ENCODE measurements around the gene SH3TC2.

SH3TC2 gene

GRCh38 chr5:149073213-149073612, 10.4 kb upstream of the SH3TC2 start:
- TF ChIP-seq JUND (IDR thresholded peaks at IDR 0.05; ENCODE audit: low read depth), result no peak
- in situ Hi-C loops (cut with HindIII; ENCODE audit: low pct_unique_long_range_greater_than_20kb, low sequenced_read_pairs), result no loop called here
- no peak for DNase-seq (ENCODE audit: low read depth in 1 of 2, low spot score in 1 of 2)

- no peak for DNase-seq (ENCODE audit: low read depth in 1 of 2, low spot score in 1 of 2)
- TF ChIP-seq JUND (IDR thresholded peaks at IDR 0.05; ENCODE audit: low read depth), result no peak
- in situ Hi-C loops (cut with HindIII; ENCODE audit: low pct_unique_long_range_greater_than_20kb, low sequenced_read_pairs), result no loop called here
Observed at GRCh38 chr5:149072791-149073190, 9.9 kb upstream of the SH3TC2 start.

GRCh38 chr5:149072376-149072775, 9.5 kb upstream of the SH3TC2 start:
- in situ Hi-C loops (cut with HindIII; ENCODE audit: low pct_unique_long_range_greater_than_20kb, low sequenced_read_pairs), result no loop called here
- TF ChIP-seq JUND (IDR thresholded peaks at IDR 0.05; ENCODE audit: low read depth), result no peak
- no peak for DNase-seq (ENCODE audit: low read depth in 1 of 2, low spot score in 1 of 2)

GRCh38 chr5:149071756-149072155, 8.9 kb upstream of the SH3TC2 start:
- no peak for TF ChIP-seq JUND (IDR thresholded peaks at IDR 0.05; ENCODE audit: low read depth)

GRCh38 chr5:149071216-149071615, 8.4 kb upstream of the SH3TC2 start:
- in situ Hi-C loops (cut with HindIII; ENCODE audit: low pct_unique_long_range_greater_than_20kb, low sequenced_read_pairs), result no loop called here
- no peak for TF ChIP-seq JUND (IDR thresholded peaks at IDR 0.05; ENCODE audit: low read depth)
- no peak for DNase-seq (ENCODE audit: low read depth in 1 of 2, low spot score in 1 of 2)

More at GRCh38 chr5:149071756-149072155, 8.9 kb upstream of the SH3TC2 start:
- DNase-seq (ENCODE audit: low read depth in 1 of 2, low spot score in 1 of 2), result no peak
- in situ Hi-C loops (cut with HindIII; ENCODE audit: low pct_unique_long_range_greater_than_20kb, low sequenced_read_pairs), result no loop called here

- no peak for TF ChIP-seq JUND (IDR thresholded peaks at IDR 0.05; ENCODE audit: low read depth)
- in situ Hi-C loops (cut with HindIII; ENCODE audit: low pct_unique_long_range_greater_than_20kb, low sequenced_read_pairs), result no loop called here
Observed at GRCh38 chr5:149069711-149070110, 6.8 kb upstream of the SH3TC2 start.

GRCh38 chr5:149063896-149064478, 1.1 kb upstream of the SH3TC2 start:
- TF ChIP-seq JUND (IDR thresholded peaks at IDR 0.05; ENCODE audit: low read depth), result no peak
- DNase-seq (ENCODE audit: low read depth in 1 of 2, low spot score in 1 of 2), result peak in 1 of 2 experiments; percentile 18
- in situ Hi-C loops (cut with HindIII; ENCODE audit: low pct_unique_long_range_greater_than_20kb, low sequenced_read_pairs), result no loop called here

More at GRCh38 chr5:149069711-149070110, 6.8 kb upstream of the SH3TC2 start:
- no peak for DNase-seq (ENCODE audit: low read depth in 1 of 2, low spot score in 1 of 2)

GRCh38 chr5:149062371-149063016, 368 bp downstream of the SH3TC2 start:
- no peak for DNase-seq (ENCODE audit: low read depth in 1 of 2, low spot score in 1 of 2)
- in situ Hi-C loops (cut with HindIII; ENCODE audit: low pct_unique_long_range_greater_than_20kb, low sequenced_read_pairs), result no loop called here
- TF ChIP-seq JUND (IDR thresholded peaks at IDR 0.05; ENCODE audit: low read depth), result no peak

GRCh38 chr5:149061341-149061740, 1.5 kb downstream of the SH3TC2 start:
- DNase-seq (ENCODE audit: low read depth in 1 of 2, low spot score in 1 of 2), result no peak
- in situ Hi-C loops (cut with HindIII; ENCODE audit: low pct_unique_long_range_greater_than_20kb, low sequenced_read_pairs), result no loop called here
- TF ChIP-seq JUND (IDR thresholded peaks at IDR 0.05; ENCODE audit: low read depth), result no peak

- DNase-seq (ENCODE audit: low read depth in 1 of 2, low spot score in 1 of 2), result no peak
- in situ Hi-C loops (cut with HindIII; ENCODE audit: low pct_unique_long_range_greater_than_20kb, low sequenced_read_pairs), result no loop called here
- no peak for TF ChIP-seq JUND (IDR thresholded peaks at IDR 0.05; ENCODE audit: low read depth)
Observed at GRCh38 chr5:149060325-149060724, 2.5 kb downstream of the SH3TC2 start.

GRCh38 chr5:149056616-149057165, 6.2 kb downstream of the SH3TC2 start:
- TF ChIP-seq JUND (IDR thresholded peaks at IDR 0.05; ENCODE audit: low read depth), result no peak
- in situ Hi-C loops (cut with HindIII; ENCODE audit: low pct_unique_long_range_greater_than_20kb, low sequenced_read_pairs), result no loop called here
- DNase-seq (ENCODE audit: low read depth in 1 of 2, low spot score in 1 of 2), result no peak

- in situ Hi-C loops (cut with HindIII; ENCODE audit: low pct_unique_long_range_greater_than_20kb, low sequenced_read_pairs), result no loop called here
- TF ChIP-seq JUND (IDR thresholded peaks at IDR 0.05; ENCODE audit: low read depth), result no peak
- no peak for DNase-seq (ENCODE audit: low read depth in 1 of 2, low spot score in 1 of 2)
Observed at GRCh38 chr5:149054416-149054815, 8.4 kb downstream of the SH3TC2 start.

GRCh38 chr5:149053072-149053695, 9.7 kb downstream of the SH3TC2 start:
- no peak for TF ChIP-seq JUND (IDR thresholded peaks at IDR 0.05; ENCODE audit: low read depth)
- DNase-seq (ENCODE audit: low read depth in 1 of 2, low spot score in 1 of 2), result no peak
- in situ Hi-C loops (cut with HindIII; ENCODE audit: low pct_unique_long_range_greater_than_20kb, low sequenced_read_pairs), result no loop called here

All from T47D (cell line).